SK-N-SH (cell line): Measurements from ENCODE around the gene LHX4. TPM values are rescaled to one million over a fixed set of nuclear protein-coding genes. Genes with fewer than 3 reads are reported as not detected.

Experiments used
- CTCF ChIA-PET: fragments of 300-600, 350-600 bp; formaldehyde crosslinking; extraction: SDS; loops from one replicate; lab custom pipeline; 2021; lab: Yijun Ruan, JAX
- POLR2A ChIA-PET: fragments of 350-600 bp; sonication (Branson Sonifier 250); formaldehyde crosslinking; extraction: SDS; loops from one replicate; lab custom pipeline; 2020; ENCODE audit warnings: antibody characterized with exemption, inconsistent platforms; lab: Yijun Ruan, JAX
- DNase-seq: peaks from one replicate; pipeline ENCODE4 v3.0.0; 2012
- H2AFZ ChIP-seq: fragments of 200-600 bp; sonication (generic); 2 replicates; pipeline ENCODE4 v1.8.1; 2016; ENCODE audit warnings: antibody characterized with exemption, mild to moderate bottlenecking, low read depth
- H3F3A ChIP-seq: fragments of 200-600 bp; sonication (generic); replicated peaks from 2 replicates; pipeline ENCODE3; 2016; ENCODE audit warnings: antibody characterized with exemption, mild to moderate bottlenecking; ENCODE audit not compliant: insufficient read depth
- H3K27ac ChIP-seq, 2 experiments: fragments of 200-500 bp in 1 of 2; fragments of 200-600 bp in 1 of 2; sonication (Bioruptor generic) in 1 of 2; sonication (generic), shearing (Covaris generic) in 1 of 2; 2 replicates each; pipeline versions ENCODE4 v1.5.1 to v1.6.1; 2014 to 2016; ENCODE audit warnings: low read depth in 2 of 2, inconsistent platforms in 1 of 2, low read length in 1 of 2, mild to moderate bottlenecking in 1 of 2, mixed read lengths in 1 of 2
- H3K27me3 ChIP-seq: fragments of 200-600 bp; sonication (generic), shearing (Covaris generic); 2 replicates; pipeline ENCODE4 v1.6.1; 2016; ENCODE audit warnings: mixed run types; ENCODE audit not compliant: insufficient read depth
- H3K36me3 ChIP-seq, 2 experiments: fragments of 200-500 bp in 1 of 2; fragments of 200-600 bp in 1 of 2; sonication (Bioruptor generic) in 1 of 2; sonication (generic) in 1 of 2; replicated peaks in 1 of 2; 2 replicates each; pipeline versions ENCODE3 to v1.5.1; 2014 to 2016; ENCODE audit warnings: low read length in 1 of 2, mild to moderate bottlenecking in 1 of 2; ENCODE audit not compliant: insufficient read depth in 2 of 2, control insufficient read depth in 1 of 2
- H3K4me1 ChIP-seq, 2 experiments: fragments of 200-500 bp in 1 of 2; fragments of 200-600 bp in 1 of 2; sonication (Bioruptor generic) in 1 of 2; sonication (generic), shearing (Covaris generic) in 1 of 2; 2 replicates each; pipeline versions ENCODE4 v1.5.1 to v1.6.1; 2014 to 2016; ENCODE audit warnings: low read depth in 1 of 2, low read length in 1 of 2, mixed run types in 1 of 2; ENCODE audit not compliant: insufficient read depth in 2 of 2, control insufficient read depth in 1 of 2
- H3K4me2 ChIP-seq: fragments of 200-600 bp; sonication (generic), shearing (Covaris generic); 2 replicates; pipeline ENCODE4 v1.6.1; 2017; ENCODE audit warnings: mixed run types
- H3K4me3 ChIP-seq, 2 experiments: fragments of 200-500 bp in 1 of 2; fragments of 200-600 bp in 1 of 2; sonication (Bioruptor generic) in 1 of 2; sonication (generic), shearing (Covaris generic) in 1 of 2; 2 replicates each; pipeline versions ENCODE4 v1.5.1 to v1.8.1; 2014 to 2016; ENCODE audit warnings: low read depth in 2 of 2, inconsistent platforms in 1 of 2, low read length in 1 of 2, mild to moderate bottlenecking in 1 of 2, mixed read lengths in 1 of 2, moderate library complexity in 1 of 2
- H3K79me2 ChIP-seq: fragments of 200-600 bp; sonication (generic); 2 replicates; pipeline ENCODE4 v1.8.1; 2017; ENCODE audit warnings: mild to moderate bottlenecking; ENCODE audit not compliant: insufficient read depth
- H3K9ac ChIP-seq: fragments of 200-600 bp; sonication (generic); 2 replicates; pipeline ENCODE4 v1.6.1; 2017; ENCODE audit warnings: mixed run types
- H3K9me2 ChIP-seq: fragments of 200-600 bp; sonication (generic); 2 replicates; pipeline ENCODE4 v1.6.1; 2017; ENCODE audit warnings: mixed run types
- H3K9me3 ChIP-seq: fragments of 200-600 bp; sonication (generic); 2 replicates; pipeline ENCODE4 v1.6.1; 2017; ENCODE audit warnings: mixed run types, mild to moderate bottlenecking, moderate library complexity
- H4K20me1 ChIP-seq: fragments of 200-600 bp; sonication (generic); 2 replicates; pipeline ENCODE4 v1.6.1; 2017; ENCODE audit warnings: mild to moderate bottlenecking, mixed run types; ENCODE audit not compliant: insufficient read depth
- CHD2 ChIP-seq: fragments of 150-350 bp; IDR thresholded peaks from 2 replicates; pipeline ENCODE4 v1.6.1; 2018; ENCODE audit warnings: low read length; ENCODE audit not compliant: partially characterized antibody
- EP300 ChIP-seq, 2 experiments: IDR thresholded peaks; 2 replicates each; pipeline versions ENCODE4 v1.4.0 to v1.6.1; 2012; ENCODE audit warnings: borderline replicate concordance in 1 of 2, low read depth in 1 of 2, low read length in 1 of 2
- FOSL2 ChIP-seq: IDR thresholded peaks from 2 replicates; pipeline ENCODE4 v1.4.0; 2012; ENCODE audit warnings: low read depth, mild to moderate bottlenecking, moderate library complexity, borderline replicate concordance
- FOXJ3 ChIP-seq: sonication (generic); formaldehyde crosslinking; IDR thresholded peaks from 2 replicates; pipeline ENCODE4 v1.5.1; 2020; ENCODE audit warnings: mild to moderate bottlenecking, missing genetic modification reagents
- FOXM1 ChIP-seq: IDR thresholded peaks from 2 replicates; pipeline ENCODE4 v1.4.0; 2012; ENCODE audit warnings: low read depth, mild to moderate bottlenecking
- GABPA ChIP-seq: IDR thresholded peaks from 2 replicates; pipeline ENCODE4 v1.4.0; 2012; ENCODE audit warnings: low read depth, mild to moderate bottlenecking
- GATA2 ChIP-seq: sonication (generic); formaldehyde crosslinking; IDR thresholded peaks from 2 replicates; pipeline ENCODE4 v1.5.0; 2020; ENCODE audit warnings: mild to moderate bottlenecking, missing genetic modification reagents
- JUND ChIP-seq: IDR thresholded peaks from 2 replicates; pipeline ENCODE4 v1.4.0; 2012
- MEF2A ChIP-seq: IDR thresholded peaks from 2 replicates; pipeline ENCODE4 v1.4.0; 2012; ENCODE audit warnings: low read depth, borderline replicate concordance
- MXI1 ChIP-seq: IDR thresholded peaks from 2 replicates; pipeline ENCODE4 v1.6.1; 2012; ENCODE audit warnings: mild to moderate bottlenecking, low read depth, low read length, improper control_type of control experiment
- NRF1 ChIP-seq: IDR thresholded peaks from 2 replicates; pipeline ENCODE4 v1.6.1; 2012; ENCODE audit warnings: low read depth, mild to moderate bottlenecking, low read length
- POLR2AphosphoS5 ChIP-seq: IDR thresholded peaks from 2 replicates; pipeline ENCODE4 v1.6.1; 2012; ENCODE audit warnings: low read depth, low read length
- RAD21 ChIP-seq: IDR thresholded peaks from 2 replicates; pipeline ENCODE4 v1.6.1; 2012; ENCODE audit warnings: mild to moderate bottlenecking, low read length
- RFX5 ChIP-seq: IDR thresholded peaks from 2 replicates; pipeline ENCODE4 v1.6.1; 2012; ENCODE audit warnings: mild to moderate bottlenecking, improper control_type of control experiment, low read length
- RXRA ChIP-seq: IDR thresholded peaks from 2 replicates; pipeline ENCODE4 v1.4.0; 2012; ENCODE audit warnings: low read depth, mild to moderate bottlenecking, borderline replicate concordance
- TEAD4 ChIP-seq: IDR thresholded peaks from 2 replicates; pipeline ENCODE4 v1.4.0; 2012; ENCODE audit warnings: mild to moderate bottlenecking, borderline replicate concordance; ENCODE audit not compliant: insufficient read depth
- WGBS: methylation state at CpG from one replicate; pipeline ENCODE4 v1.1.6; 2017; ENCODE audit warnings: low lambda C conversion rate; 5-methylcytosine and 5-hydroxymethylcytosine counted together
- polyA plus RNA-seq, 3 experiments: library from polyadenylated mRNA; depleted of rRNA; stranded (reverse); fragments of >200 nt; gene quantifications; 2 replicates each; pipeline ENCODE4 v1.2.3, GENCODE V29; 2012
- TF ChIP-seq, protein P1 (sequence below): IDR thresholded peaks from 2 replicates; pipeline ENCODE4 v1.6.1; 2012; ENCODE audit warnings: mild to moderate bottlenecking, low read depth, low read length, moderate library complexity
- TF ChIP-seq, protein P2 (sequence below): fragments of 150-350 bp; IDR thresholded peaks from 2 replicates; pipeline ENCODE4 v1.6.1; 2016; ENCODE audit warnings: mild to moderate bottlenecking, low read depth, low read length
- TF ChIP-seq, protein P3 (sequence below): fragments of 200-600 bp; sonication (generic); IDR thresholded peaks from 2 replicates; pipeline ENCODE4 v1.6.1; 2017; ENCODE audit warnings: antibody characterized with exemption, mild to moderate bottlenecking, moderate library complexity
- TF ChIP-seq, protein P4 (sequence below): fragments of 150-350 bp; IDR thresholded peaks from 2 replicates; pipeline ENCODE4 v1.6.1; 2017; ENCODE audit warnings: antibody characterized with exemption, low read length, low read depth, borderline replicate concordance

Gene LHX4
- polyA plus RNA-seq, 1 of the 3 experiments (the other 2 are of a cell fraction): not detected

DNA sequence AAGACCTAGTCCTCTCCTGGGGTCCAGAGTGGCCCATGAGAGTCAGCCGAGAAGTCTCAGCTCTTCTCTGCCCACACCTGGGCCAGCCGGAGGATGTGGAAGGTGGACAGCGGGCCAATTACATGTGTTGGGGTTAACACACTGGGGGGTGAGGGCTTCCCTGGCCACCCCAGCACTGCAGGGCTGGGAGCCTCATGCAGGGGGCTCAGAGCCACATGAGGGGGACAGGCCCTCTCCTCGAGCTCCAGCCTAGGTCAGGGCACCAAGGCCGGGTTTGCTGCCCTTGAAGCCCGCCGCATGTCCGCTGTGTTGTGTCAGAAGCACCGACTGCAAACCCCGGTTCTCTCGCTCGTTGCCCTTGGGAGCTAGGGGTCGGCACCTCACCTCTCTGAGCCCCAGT is 30.5 kb downstream of the LHX4 start:
- POLR2A ChIA-PET: no interaction called here
- H3K27me3 ChIP-seq: no peaks in the 10 kb centered on the region

More for the DNA sequence above, 30.5 kb downstream of the LHX4 start:
- Histone ChIP-seq H3K4me1 (peaks cover 0 to 7% of the 10 kb centered on the region in 2 experiments; a peak in 1 of 4 replicates), H2AFZ (no peak overlapping the region), H3K4me2 (no peak overlapping the region), H3K4me3 (no peak overlapping the region), H3F3A (no peaks in the 10 kb centered on the region), H3K79me2 (no peaks in the 10 kb centered on the region), H3K9me2 (no peaks in the 10 kb centered on the region), H3K36me3 (no peaks in the 10 kb centered on the region), H3K27ac (no peak overlapping the region), H3K9me3 (no peaks in the 10 kb centered on the region), H3K9ac (no peak overlapping the region), H4K20me1 (no peaks in the 10 kb centered on the region)
- 89% methylated on average over 9 of the region's 13 CpGs for WGBS
- no peak for TF ChIP-seq JUND
- TF ChIP-seq, protein P1, sequence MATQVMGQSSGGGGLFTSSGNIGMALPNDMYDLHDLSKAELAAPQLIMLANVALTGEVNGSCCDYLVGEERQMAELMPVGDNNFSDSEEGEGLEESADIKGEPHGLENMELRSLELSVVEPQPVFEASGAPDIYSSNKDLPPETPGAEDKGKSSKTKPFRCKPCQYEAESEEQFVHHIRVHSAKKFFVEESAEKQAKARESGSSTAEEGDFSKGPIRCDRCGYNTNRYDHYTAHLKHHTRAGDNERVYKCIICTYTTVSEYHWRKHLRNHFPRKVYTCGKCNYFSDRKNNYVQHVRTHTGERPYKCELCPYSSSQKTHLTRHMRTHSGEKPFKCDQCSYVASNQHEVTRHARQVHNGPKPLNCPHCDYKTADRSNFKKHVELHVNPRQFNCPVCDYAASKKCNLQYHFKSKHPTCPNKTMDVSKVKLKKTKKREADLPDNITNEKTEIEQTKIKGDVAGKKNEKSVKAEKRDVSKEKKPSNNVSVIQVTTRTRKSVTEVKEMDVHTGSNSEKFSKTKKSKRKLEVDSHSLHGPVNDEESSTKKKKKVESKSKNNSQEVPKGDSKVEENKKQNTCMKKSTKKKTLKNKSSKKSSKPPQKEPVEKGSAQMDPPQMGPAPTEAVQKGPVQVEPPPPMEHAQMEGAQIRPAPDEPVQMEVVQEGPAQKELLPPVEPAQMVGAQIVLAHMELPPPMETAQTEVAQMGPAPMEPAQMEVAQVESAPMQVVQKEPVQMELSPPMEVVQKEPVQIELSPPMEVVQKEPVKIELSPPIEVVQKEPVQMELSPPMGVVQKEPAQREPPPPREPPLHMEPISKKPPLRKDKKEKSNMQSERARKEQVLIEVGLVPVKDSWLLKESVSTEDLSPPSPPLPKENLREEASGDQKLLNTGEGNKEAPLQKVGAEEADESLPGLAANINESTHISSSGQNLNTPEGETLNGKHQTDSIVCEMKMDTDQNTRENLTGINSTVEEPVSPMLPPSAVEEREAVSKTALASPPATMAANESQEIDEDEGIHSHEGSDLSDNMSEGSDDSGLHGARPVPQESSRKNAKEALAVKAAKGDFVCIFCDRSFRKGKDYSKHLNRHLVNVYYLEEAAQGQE: no peak
- TF ChIP-seq NRF1: no peak
- TF ChIP-seq CHD2: no peak
- TF ChIP-seq, protein P2, sequence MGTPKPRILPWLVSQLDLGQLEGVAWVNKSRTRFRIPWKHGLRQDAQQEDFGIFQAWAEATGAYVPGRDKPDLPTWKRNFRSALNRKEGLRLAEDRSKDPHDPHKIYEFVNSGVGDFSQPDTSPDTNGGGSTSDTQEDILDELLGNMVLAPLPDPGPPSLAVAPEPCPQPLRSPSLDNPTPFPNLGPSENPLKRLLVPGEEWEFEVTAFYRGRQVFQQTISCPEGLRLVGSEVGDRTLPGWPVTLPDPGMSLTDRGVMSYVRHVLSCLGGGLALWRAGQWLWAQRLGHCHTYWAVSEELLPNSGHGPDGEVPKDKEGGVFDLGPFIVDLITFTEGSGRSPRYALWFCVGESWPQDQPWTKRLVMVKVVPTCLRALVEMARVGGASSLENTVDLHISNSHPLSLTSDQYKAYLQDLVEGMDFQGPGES: no peak
- no peak for TF ChIP-seq FOSL2
- TF ChIP-seq POLR2AphosphoS5: no peak
- no peak for TF ChIP-seq EP300 (IDR thresholded peaks at IDR 0.05; ENCODE audit: borderline replicate concordance in 1 of 2, low read depth in 1 of 2, low read length in 1 of 2)
- no peak for TF ChIP-seq MXI1
- no peak for TF ChIP-seq TEAD4
- no peak for TF ChIP-seq RAD21
- no peak for TF ChIP-seq RXRA
- no peak for TF ChIP-seq RFX5
- TF ChIP-seq MEF2A: no peak
- TF ChIP-seq, protein P3, sequence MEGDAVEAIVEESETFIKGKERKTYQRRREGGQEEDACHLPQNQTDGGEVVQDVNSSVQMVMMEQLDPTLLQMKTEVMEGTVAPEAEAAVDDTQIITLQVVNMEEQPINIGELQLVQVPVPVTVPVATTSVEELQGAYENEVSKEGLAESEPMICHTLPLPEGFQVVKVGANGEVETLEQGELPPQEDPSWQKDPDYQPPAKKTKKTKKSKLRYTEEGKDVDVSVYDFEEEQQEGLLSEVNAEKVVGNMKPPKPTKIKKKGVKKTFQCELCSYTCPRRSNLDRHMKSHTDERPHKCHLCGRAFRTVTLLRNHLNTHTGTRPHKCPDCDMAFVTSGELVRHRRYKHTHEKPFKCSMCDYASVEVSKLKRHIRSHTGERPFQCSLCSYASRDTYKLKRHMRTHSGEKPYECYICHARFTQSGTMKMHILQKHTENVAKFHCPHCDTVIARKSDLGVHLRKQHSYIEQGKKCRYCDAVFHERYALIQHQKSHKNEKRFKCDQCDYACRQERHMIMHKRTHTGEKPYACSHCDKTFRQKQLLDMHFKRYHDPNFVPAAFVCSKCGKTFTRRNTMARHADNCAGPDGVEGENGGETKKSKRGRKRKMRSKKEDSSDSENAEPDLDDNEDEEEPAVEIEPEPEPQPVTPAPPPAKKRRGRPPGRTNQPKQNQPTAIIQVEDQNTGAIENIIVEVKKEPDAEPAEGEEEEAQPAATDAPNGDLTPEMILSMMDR: no peak
- TF ChIP-seq, protein P4, sequence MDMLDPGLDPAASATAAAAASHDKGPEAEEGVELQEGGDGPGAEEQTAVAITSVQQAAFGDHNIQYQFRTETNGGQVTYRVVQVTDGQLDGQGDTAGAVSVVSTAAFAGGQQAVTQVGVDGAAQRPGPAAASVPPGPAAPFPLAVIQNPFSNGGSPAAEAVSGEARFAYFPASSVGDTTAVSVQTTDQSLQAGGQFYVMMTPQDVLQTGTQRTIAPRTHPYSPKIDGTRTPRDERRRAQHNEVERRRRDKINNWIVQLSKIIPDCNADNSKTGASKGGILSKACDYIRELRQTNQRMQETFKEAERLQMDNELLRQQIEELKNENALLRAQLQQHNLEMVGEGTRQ: no peak
- no peak for TF ChIP-seq GABPA
- no peak for TF ChIP-seq FOXJ3 (CRISPR knock-in tag)
- no peak for TF ChIP-seq FOXM1
- no peak for TF ChIP-seq GATA2 (CRISPR knock-in tag)
- no peak for DNase-seq
- CTCF ChIA-PET: interaction anchor here (1.0 to 3.0 kb wide), 11 partner anchors 8 to 223 kb away, joined by 3 to 25 read pairs (median 5); no protein-coding TSS in a partner anchor
